ENCODE results near the gene ZNF442. TPM values are rescaled to one million over a fixed set of nuclear protein-coding genes. Genes with fewer than 3 reads are reported as not detected.

The ZNF442 gene
- total and polyA plus RNA-seq, 4 donors: 0.49 to 4.2 (median 1.8) TPM

DNA sequence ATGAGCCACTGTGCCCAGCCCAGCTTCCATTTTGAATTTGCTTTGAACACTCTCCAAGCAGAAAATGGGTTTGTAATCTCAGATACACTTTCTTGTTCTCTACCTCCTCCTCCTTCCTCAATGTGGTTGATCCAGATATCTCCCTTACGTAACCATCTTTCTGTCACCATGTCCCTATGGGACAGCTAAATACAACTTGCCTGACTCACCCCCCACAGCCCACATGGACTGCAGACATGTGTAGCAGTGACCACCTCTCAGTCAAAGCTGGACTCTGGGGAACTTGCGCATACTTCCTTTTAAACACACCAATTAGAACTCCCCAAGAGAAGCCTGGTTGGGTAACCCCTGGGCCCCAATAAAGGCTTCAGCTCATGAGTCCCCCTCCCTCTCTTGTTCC, 46.4 kb upstream of the ZNF442 start:
- Histone ChIP-seq H3K9ac (ENCODE audit: low read depth in 1 of 2, low read length in 2 of 2) (no peak overlapping the region), H3K4me1 (ENCODE audit: control insufficient read depth in 4 of 4, insufficient read depth in 4 of 4, low read length in 3 of 4) (no peaks in the 10 kb centered on the region), H3K27me3 (ENCODE audit: control insufficient read depth in 4 of 4, insufficient read depth in 4 of 4, low read length in 3 of 4) (no peaks in the 10 kb centered on the region), H3K36me3 (ENCODE audit: control insufficient read depth in 4 of 4, insufficient read depth in 3 of 4, low read depth in 1 of 4, low read length in 3 of 4) (peaks cover 0 to 4% (median 0%) of the 10 kb centered on the region in 4 donors), H3K27ac (ENCODE audit: low read depth in 1 of 2, low read length in 2 of 2) (no peak overlapping the region), H3K9me3 (ENCODE audit: control insufficient read depth in 4 of 4, low read length in 3 of 4) (peaks cover 4 to 12% (median 5%) of the 10 kb centered on the region in 4 donors), H3K4me3 (ENCODE audit: low read depth in 1 of 3, low read length in 3 of 3) (peak overlapping the region in 2 of 3 donors; percentile 8 to 42)
- 98% methylated on average over 2 of the region's 2 CpGs for WGBS
- DNase-seq (ENCODE audit: low spot score): no peak
- TF ChIP-seq, protein P1, sequence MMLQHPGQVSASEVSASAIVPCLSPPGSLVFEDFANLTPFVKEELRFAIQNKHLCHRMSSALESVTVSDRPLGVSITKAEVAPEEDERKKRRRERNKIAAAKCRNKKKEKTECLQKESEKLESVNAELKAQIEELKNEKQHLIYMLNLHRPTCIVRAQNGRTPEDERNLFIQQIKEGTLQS (IDR thresholded peaks at IDR 0.05): no peak
- no peak for TF ChIP-seq FOXA2 (IDR thresholded peaks at IDR 0.05)
- TF ChIP-seq, protein P2, sequence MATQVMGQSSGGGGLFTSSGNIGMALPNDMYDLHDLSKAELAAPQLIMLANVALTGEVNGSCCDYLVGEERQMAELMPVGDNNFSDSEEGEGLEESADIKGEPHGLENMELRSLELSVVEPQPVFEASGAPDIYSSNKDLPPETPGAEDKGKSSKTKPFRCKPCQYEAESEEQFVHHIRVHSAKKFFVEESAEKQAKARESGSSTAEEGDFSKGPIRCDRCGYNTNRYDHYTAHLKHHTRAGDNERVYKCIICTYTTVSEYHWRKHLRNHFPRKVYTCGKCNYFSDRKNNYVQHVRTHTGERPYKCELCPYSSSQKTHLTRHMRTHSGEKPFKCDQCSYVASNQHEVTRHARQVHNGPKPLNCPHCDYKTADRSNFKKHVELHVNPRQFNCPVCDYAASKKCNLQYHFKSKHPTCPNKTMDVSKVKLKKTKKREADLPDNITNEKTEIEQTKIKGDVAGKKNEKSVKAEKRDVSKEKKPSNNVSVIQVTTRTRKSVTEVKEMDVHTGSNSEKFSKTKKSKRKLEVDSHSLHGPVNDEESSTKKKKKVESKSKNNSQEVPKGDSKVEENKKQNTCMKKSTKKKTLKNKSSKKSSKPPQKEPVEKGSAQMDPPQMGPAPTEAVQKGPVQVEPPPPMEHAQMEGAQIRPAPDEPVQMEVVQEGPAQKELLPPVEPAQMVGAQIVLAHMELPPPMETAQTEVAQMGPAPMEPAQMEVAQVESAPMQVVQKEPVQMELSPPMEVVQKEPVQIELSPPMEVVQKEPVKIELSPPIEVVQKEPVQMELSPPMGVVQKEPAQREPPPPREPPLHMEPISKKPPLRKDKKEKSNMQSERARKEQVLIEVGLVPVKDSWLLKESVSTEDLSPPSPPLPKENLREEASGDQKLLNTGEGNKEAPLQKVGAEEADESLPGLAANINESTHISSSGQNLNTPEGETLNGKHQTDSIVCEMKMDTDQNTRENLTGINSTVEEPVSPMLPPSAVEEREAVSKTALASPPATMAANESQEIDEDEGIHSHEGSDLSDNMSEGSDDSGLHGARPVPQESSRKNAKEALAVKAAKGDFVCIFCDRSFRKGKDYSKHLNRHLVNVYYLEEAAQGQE (IDR thresholded peaks at IDR 0.05): no peak
- no peak for TF ChIP-seq EGR1 (IDR thresholded peaks at IDR 0.05; ENCODE audit: low read depth in 2 of 2)

DNA sequence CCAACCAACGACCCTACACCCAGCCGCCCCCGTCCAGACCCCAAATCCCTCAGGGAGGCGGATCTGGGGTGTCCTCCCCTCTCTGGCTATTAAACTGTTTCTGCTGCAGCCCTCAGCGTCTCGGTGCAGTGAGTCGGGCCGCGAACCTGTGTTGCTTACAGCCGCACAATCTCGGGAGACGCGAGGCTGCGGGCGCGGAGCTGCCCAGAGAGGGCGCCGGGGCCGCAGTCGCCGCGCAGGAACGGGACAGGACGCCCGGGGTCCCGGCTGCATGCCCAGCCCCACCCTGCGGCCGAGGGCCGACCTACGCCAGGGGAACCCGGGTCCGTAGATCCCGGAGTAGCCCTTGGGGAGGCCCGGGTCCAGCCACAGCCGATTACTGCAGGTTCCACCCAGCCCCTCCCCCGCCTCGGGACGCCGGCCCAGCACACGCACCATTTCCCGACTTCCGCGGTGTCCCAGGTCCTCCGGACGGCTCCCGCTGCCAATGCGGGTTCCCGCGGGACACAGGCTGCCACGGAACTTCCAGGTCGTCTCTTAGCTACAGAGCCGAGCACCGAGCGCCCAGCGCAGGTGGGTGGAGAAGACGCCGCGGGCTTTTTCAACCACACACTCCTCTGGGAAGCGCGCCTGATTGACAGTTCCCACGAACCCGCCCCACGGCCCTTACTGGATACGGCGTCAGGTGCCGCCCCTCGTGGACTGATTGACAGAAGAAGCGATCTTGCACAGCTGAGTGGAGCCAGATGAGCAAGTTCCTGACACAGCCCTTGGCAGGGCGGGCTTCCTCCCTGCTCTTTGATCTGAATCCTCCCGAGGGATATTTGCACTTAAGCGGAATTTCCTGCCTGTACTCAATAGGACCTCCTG, 35.4 kb upstream of the ZNF442 start, which contains the start of gene ZNF799:
Gene ZNF799 (minus strand): TSS at position 639 of the 870 bp plus-strand sequence. CDS start 201 bp downstream, at position 438.
- WGBS: under 1% methylated on average over 71 of the region's 71 CpGs
- TF ChIP-seq NR2F2 (IDR thresholded peaks at IDR 0.05) (peak; percentile 76), FOXA1 (IDR thresholded peaks at IDR 0.05) (peak; percentile 33), FOXA2 (IDR thresholded peaks at IDR 0.05) (no peak), YY1 (IDR thresholded peaks at IDR 0.05) (peak; percentile 28), HNF4A (conservative IDR thresholded peaks at IDR 0.05) (peak; percentile 53 to 66), TAF1 (conservative IDR thresholded peaks at IDR 0.05) (peak; percentile 18), JUND (IDR thresholded peaks at IDR 0.05) (peak; percentile 36 to 39), EGR1 (IDR thresholded peaks at IDR 0.05; ENCODE audit: low read depth in 2 of 2) (peak in 1 of 2 donors; percentile 67), GABPA (IDR thresholded peaks at IDR 0.05 in 1 of 2, conservative IDR thresholded peaks at IDR 0.05 in 1 of 2) (peak; percentile 39 to 89), RAD21 (IDR thresholded peaks at IDR 0.05) (peak; percentile 44 to 63), SP1 (IDR thresholded peaks at IDR 0.05) (peak; percentile 72), HNF4G (IDR thresholded peaks at IDR 0.05) (no peak), RXRA (IDR thresholded peaks at IDR 0.05) (peak; percentile 64 to 67)
- TF ChIP-seq, protein P2 (IDR thresholded peaks at IDR 0.05): peak; percentile 54
- TF ChIP-seq, protein P1 (IDR thresholded peaks at IDR 0.05): peak; percentile 36
- TF ChIP-seq, protein P3, sequence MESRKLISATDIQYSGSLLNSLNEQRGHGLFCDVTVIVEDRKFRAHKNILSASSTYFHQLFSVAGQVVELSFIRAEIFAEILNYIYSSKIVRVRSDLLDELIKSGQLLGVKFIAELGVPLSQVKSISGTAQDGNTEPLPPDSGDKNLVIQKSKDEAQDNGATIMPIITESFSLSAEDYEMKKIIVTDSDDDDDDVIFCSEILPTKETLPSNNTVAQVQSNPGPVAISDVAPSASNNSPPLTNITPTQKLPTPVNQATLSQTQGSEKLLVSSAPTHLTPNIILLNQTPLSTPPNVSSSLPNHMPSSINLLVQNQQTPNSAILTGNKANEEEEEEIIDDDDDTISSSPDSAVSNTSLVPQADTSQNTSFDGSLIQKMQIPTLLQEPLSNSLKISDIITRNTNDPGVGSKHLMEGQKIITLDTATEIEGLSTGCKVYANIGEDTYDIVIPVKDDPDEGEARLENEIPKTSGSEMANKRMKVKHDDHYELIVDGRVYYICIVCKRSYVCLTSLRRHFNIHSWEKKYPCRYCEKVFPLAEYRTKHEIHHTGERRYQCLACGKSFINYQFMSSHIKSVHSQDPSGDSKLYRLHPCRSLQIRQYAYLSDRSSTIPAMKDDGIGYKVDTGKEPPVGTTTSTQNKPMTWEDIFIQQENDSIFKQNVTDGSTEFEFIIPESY (IDR thresholded peaks at IDR 0.05): peak; percentile 75
- TF ChIP-seq, protein P4, sequence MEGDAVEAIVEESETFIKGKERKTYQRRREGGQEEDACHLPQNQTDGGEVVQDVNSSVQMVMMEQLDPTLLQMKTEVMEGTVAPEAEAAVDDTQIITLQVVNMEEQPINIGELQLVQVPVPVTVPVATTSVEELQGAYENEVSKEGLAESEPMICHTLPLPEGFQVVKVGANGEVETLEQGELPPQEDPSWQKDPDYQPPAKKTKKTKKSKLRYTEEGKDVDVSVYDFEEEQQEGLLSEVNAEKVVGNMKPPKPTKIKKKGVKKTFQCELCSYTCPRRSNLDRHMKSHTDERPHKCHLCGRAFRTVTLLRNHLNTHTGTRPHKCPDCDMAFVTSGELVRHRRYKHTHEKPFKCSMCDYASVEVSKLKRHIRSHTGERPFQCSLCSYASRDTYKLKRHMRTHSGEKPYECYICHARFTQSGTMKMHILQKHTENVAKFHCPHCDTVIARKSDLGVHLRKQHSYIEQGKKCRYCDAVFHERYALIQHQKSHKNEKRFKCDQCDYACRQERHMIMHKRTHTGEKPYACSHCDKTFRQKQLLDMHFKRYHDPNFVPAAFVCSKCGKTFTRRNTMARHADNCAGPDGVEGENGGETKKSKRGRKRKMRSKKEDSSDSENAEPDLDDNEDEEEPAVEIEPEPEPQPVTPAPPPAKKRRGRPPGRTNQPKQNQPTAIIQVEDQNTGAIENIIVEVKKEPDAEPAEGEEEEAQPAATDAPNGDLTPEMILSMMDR (IDR thresholded peaks at IDR 0.05; ENCODE audit: low read depth, low read length, missing input control): peak; percentile 4
- TF ChIP-seq, protein P5, sequence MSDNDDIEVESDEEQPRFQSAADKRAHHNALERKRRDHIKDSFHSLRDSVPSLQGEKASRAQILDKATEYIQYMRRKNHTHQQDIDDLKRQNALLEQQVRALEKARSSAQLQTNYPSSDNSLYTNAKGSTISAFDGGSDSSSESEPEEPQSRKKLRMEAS (IDR thresholded peaks at IDR 0.05): peak; percentile 89
- no peaks in the 10 kb centered on the region for H3K27me3 ChIP-seq (ENCODE audit: control insufficient read depth in 4 of 4, insufficient read depth in 4 of 4, low read length in 3 of 4)
- peak within 1 kb of the TSS; percentile 66 to 86 for H3K9ac ChIP-seq (ENCODE audit: low read depth in 1 of 2, low read length in 2 of 2)
- no peaks in the 10 kb centered on the region for H3K36me3 ChIP-seq (ENCODE audit: control insufficient read depth in 4 of 4, insufficient read depth in 3 of 4, low read depth in 1 of 4, low read length in 3 of 4)
- H3K4me1 ChIP-seq (ENCODE audit: control insufficient read depth in 4 of 4, insufficient read depth in 4 of 4, low read length in 3 of 4): peaks cover 0 to 6% (median 2%) of the 10 kb centered on the region in 4 donors
- peak; percentile 91 for DNase-seq (ENCODE audit: low spot score)
- peak within 1 kb of the TSS; percentile 82 to 83 for H3K27ac ChIP-seq (ENCODE audit: low read depth in 1 of 2, low read length in 2 of 2)
- peaks cover 0 to under 1% (median 0%) of the 10 kb centered on the region in 4 donors for H3K9me3 ChIP-seq (ENCODE audit: control insufficient read depth in 4 of 4, low read length in 3 of 4)
- peak within 1 kb of the TSS; percentile 66 to 71 (median 70) for H3K4me3 ChIP-seq (ENCODE audit: low read depth in 1 of 3, low read length in 3 of 3)
